ENCODE results near the gene DGKG. TPM values are rescaled to one million over a fixed set of nuclear protein-coding genes. Genes with fewer than 3 reads are reported as not detected.

Gene DGKG
- total RNA-seq, 1 donor from 2014 or later, result 4.7 TPM

DNA sequence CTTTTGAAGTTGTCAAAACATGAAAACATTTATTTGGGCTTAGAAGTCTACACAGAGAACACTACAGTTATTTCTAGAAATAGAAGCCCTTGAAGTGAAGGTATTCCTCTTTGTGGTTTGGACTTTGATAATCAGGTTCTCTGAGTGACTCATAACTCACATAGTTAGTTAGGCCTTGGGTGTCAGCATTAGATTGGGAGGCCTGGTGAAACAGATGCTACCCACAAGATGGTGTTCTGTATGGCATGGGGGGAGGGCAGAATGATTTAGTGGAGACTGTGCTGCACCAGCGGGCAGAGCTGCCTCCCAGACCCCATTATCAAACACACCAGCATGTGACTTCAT, 144.2 kb downstream of the DGKG start:
- TF ChIP-seq, protein P1, sequence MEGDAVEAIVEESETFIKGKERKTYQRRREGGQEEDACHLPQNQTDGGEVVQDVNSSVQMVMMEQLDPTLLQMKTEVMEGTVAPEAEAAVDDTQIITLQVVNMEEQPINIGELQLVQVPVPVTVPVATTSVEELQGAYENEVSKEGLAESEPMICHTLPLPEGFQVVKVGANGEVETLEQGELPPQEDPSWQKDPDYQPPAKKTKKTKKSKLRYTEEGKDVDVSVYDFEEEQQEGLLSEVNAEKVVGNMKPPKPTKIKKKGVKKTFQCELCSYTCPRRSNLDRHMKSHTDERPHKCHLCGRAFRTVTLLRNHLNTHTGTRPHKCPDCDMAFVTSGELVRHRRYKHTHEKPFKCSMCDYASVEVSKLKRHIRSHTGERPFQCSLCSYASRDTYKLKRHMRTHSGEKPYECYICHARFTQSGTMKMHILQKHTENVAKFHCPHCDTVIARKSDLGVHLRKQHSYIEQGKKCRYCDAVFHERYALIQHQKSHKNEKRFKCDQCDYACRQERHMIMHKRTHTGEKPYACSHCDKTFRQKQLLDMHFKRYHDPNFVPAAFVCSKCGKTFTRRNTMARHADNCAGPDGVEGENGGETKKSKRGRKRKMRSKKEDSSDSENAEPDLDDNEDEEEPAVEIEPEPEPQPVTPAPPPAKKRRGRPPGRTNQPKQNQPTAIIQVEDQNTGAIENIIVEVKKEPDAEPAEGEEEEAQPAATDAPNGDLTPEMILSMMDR (IDR thresholded peaks at IDR 0.05), result no peak
- Histone ChIP-seq H3K9me3 (no peaks in the 10 kb centered on the region), H3K4me1 (peaks cover 4% of the 10 kb centered on the region), H3K36me3 (no peaks in the 10 kb centered on the region), H3K27ac (no peak overlapping the region), H3K4me3 (no peak overlapping the region), H3K27me3 (no peaks in the 10 kb centered on the region)
- peak; percentile 87 for ATAC-seq
- intact Hi-C loops (cut with DNase I), result no loop called here
- no peak for DNase-seq

DNA sequence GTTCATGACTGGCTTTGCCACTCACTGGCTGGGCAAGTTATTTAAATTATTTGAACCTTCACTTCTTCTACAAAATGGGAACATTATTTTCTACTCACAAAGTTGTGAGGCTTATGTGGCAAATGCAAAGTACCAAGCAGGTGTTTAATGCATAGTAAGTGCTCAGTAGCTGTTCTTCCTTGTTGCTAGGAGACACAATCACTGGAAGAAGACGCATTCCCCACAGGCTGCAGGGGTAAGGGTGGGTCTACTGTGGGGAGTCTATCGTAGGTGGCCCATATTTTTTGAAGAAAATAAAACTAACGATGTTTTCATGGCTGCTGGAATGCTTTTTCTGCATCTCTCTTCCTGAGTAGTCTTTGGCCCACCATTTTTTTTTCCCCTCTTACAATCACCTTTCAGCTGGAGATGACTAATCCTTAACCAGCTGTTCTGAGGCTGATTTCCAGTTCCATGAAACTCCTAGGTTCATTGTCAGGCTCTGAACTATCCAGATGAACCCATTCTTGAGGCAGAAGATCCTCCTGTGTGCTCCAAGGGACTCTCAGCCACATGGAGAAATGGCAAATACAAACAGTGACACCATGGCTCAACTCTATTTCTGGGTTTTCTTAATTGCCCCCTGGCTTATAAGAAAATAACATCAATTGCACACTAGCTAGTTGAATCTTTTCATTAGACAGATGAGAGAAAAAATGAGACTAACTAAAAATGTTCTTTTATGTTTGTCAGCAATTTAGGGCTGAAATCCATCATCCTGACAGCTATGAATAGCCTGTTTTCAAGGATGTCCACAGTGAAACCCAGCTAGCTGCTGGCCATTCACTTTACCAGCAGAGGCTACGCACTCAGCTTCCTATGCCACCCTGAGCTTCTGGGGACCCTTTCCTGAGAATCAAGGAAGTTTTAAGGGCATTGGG, 144.9 kb downstream of the DGKG start:
- H3K36me3 ChIP-seq, result no peaks in the 10 kb centered on the region
- no peak overlapping the region for H3K4me3 ChIP-seq
- no peak for ATAC-seq
- DNase-seq, result no peak
- H3K4me1 ChIP-seq, result peaks cover 4% of the 10 kb centered on the region
- H3K27me3 ChIP-seq, result no peaks in the 10 kb centered on the region
- H3K9me3 ChIP-seq, result no peaks in the 10 kb centered on the region
- no peak overlapping the region for H3K27ac ChIP-seq
- intact Hi-C loops (cut with DNase I), result no loop called here
- TF ChIP-seq, protein P1 (IDR thresholded peaks at IDR 0.05), result no peak

DNA sequence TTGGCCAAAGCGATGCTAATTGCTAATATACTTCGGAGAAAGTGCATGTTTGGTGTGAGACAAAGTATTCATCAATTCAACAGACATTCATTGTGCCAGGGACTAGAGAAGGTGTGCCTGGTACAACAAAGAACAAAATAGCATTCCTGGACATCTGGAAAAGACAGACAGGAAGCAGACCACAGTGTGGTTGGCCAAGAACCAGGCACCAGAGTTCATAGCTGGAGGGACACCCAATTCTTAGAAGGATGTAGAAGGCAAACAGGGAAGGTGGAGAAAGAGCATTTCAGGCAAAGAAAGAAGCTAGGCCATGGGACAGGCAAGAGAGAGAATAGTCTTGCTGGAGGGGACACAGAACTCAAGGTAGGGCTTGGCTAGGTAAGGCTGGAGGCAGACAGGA, 147.4 kb downstream of the DGKG start:
- Histone ChIP-seq H3K4me1 (peaks cover 18% of the 10 kb centered on the region), H3K36me3 (no peaks in the 10 kb centered on the region), H3K27me3 (no peaks in the 10 kb centered on the region), H3K4me3 (no peak overlapping the region), H3K9me3 (no peaks in the 10 kb centered on the region), H3K27ac (no peak overlapping the region)
- intact Hi-C loops (cut with DNase I), result no loop called here
- DNase-seq (no peak), ATAC-seq (no peak)
- TF ChIP-seq, protein P1 (IDR thresholded peaks at IDR 0.05), result no peak

DNA sequence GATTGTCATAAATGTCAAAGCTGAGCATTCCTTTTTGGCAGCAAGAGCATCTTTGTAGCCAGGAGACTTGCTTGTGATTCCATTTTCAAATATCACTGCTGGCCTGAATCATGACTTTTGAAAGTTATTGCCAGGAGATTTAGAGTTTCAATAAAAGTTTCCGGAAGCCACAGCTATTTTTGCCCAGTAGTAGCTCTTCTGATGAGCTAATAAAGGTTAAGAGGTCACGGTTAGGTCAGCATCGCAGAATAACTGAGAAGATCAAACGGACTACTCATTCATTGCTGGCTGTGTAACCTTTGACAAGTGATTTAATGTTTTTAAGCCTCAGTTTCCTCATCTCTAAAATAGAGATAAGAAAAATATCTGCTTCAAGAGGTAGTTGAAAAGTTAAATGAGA, 148.1 kb downstream of the DGKG start:
- DNase-seq, result no peak
- H3K27me3 ChIP-seq, result no peaks in the 10 kb centered on the region
- TF ChIP-seq, protein P1 (IDR thresholded peaks at IDR 0.05), result no peak
- no peak for ATAC-seq
- H3K36me3 ChIP-seq, result no peaks in the 10 kb centered on the region
- no peak overlapping the region for H3K4me3 ChIP-seq
- intact Hi-C loops (cut with DNase I), result no loop called here
- no peaks in the 10 kb centered on the region for H3K9me3 ChIP-seq
- H3K4me1 ChIP-seq, result peaks cover 15% of the 10 kb centered on the region
- no peak overlapping the region for H3K27ac ChIP-seq

DNA sequence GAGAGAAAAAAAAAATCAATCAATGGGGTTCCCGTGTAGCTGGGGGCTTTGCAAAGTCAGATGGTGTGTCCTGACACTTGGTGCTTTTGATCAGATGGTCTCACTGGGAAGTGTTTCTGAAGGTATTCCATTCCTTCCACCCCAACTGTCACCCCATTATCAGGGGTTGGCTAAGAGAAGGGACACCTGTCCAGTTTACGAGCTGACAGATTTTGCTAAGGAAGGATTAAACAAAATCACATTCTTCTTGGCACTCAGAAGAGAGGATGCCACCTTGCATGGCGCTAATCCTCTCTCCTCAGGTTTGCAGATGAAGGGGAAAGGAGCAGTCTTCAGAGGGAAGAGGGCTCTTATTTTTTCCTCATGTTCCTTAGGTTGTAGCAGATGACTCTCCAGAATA, 149.4 kb downstream of the DGKG start:
- no peak for DNase-seq
- Histone ChIP-seq H3K4me3 (no peak overlapping the region), H3K27ac (no peak overlapping the region), H3K9me3 (no peaks in the 10 kb centered on the region), H3K4me1 (peaks cover 15% of the 10 kb centered on the region), H3K36me3 (no peaks in the 10 kb centered on the region), H3K27me3 (no peaks in the 10 kb centered on the region)
- no peak for ATAC-seq
- intact Hi-C loops (cut with DNase I), result no loop called here
- TF ChIP-seq, protein P1 (IDR thresholded peaks at IDR 0.05), result no peak
